DOHH2 (cell line): ENCODE measurements around the gene TRPM3.

Experiments
- H3F3A ChIP-seq: fragments of 200-600 bp; sonication (generic), shearing (Covaris generic); 2 replicates; pipeline ENCODE4 v1.6.0; 2016; ENCODE audit warnings: antibody characterized with exemption, mild to moderate bottlenecking; ENCODE audit not compliant: control insufficient read depth, insufficient read depth
- H3K27ac ChIP-seq: fragments of 200-600 bp; sonication (generic); 2 replicates; pipeline ENCODE4 v1.5.1; 2014; ENCODE audit warnings: low read depth, mild to moderate bottlenecking, low read length, moderate library complexity
- H3K27me3 ChIP-seq: fragments of 200-600 bp; sonication (generic); 2 replicates; pipeline ENCODE4 v1.6.1; 2014; ENCODE audit warnings: mild to moderate bottlenecking, low read length, mixed read lengths; ENCODE audit not compliant: control insufficient read depth
- H3K36me3 ChIP-seq: fragments of 200-600 bp; sonication (generic); 2 replicates; pipeline ENCODE4 v1.6.1; 2014; ENCODE audit warnings: mild to moderate bottlenecking, low read length, moderate library complexity, mixed read lengths; ENCODE audit not compliant: control insufficient read depth
- H3K4me1 ChIP-seq: fragments of 200-600 bp; sonication (generic); 2 replicates; pipeline ENCODE4 v1.6.1; 2014; ENCODE audit warnings: mild to moderate bottlenecking, low read length, mixed read lengths; ENCODE audit not compliant: control insufficient read depth
- H3K4me2 ChIP-seq: fragments of 200-600 bp; sonication (generic); 2 replicates; pipeline ENCODE4 v1.6.0; 2014; ENCODE audit warnings: mild to moderate bottlenecking, low read length, moderate library complexity
- H3K4me3 ChIP-seq: fragments of 200-600 bp; sonication (generic); 2 replicates; pipeline ENCODE4 v1.5.1; 2014; ENCODE audit warnings: mild to moderate bottlenecking, low read length, mixed read lengths
- H3K79me2 ChIP-seq: fragments of 200-600 bp; sonication (generic); 2 replicates; pipeline ENCODE4 v1.6.1; 2014; ENCODE audit warnings: mild to moderate bottlenecking, low read length, mixed read lengths; ENCODE audit not compliant: control insufficient read depth
- H3K9me2 ChIP-seq: fragments of 200-600 bp; sonication (generic); replicated peaks from 2 replicates; pipeline ENCODE4 v1.6.1; 2014; ENCODE audit warnings: mild to moderate bottlenecking, low read length, mixed read lengths; ENCODE audit not compliant: control insufficient read depth
- H3K9me3 ChIP-seq: fragments of 200-600 bp; sonication (generic); 2 replicates; pipeline ENCODE4 v1.6.1; 2014; ENCODE audit warnings: antibody characterized with exemption, low read length, mixed read lengths; ENCODE audit not compliant: control insufficient read depth, insufficient read depth
- H4K20me1 ChIP-seq: fragments of 200-600 bp; sonication (generic); 2 replicates; pipeline ENCODE4 v1.6.0; 2014; ENCODE audit warnings: low read depth, mild to moderate bottlenecking, antibody characterized with exemption, low read length, moderate library complexity; ENCODE audit not compliant: control insufficient read depth, insufficient read depth
- EZH2phosphoT487 ChIP-seq: fragments of 200-600 bp; sonication (generic); IDR thresholded peaks from 2 replicates; pipeline ENCODE4 v1.6.1; 2017; ENCODE audit warnings: borderline replicate concordance, mild to moderate bottlenecking, antibody characterized with exemption, low read length, moderate library complexity, mixed read lengths
- TF ChIP-seq, protein P1 (sequence below): fragments of 200-600 bp; sonication (generic); IDR thresholded peaks from one replicate; pipeline ENCODE4 v1.5.1; 2014; ENCODE audit warnings: antibody characterized with exemption, mild to moderate bottlenecking, low read depth, low read length; ENCODE audit not compliant: poor library complexity, severe bottlenecking

The TRPM3 gene

GRCh38 chr9:70597886-70598285, 523.5 kb downstream of the TRPM3 start:
- 0 out of 2 replicates have a peak, but pooled peaks cover 5% of the 10 kb centered on the region for H3K27me3 ChIP-seq
- TF ChIP-seq, protein P1, sequence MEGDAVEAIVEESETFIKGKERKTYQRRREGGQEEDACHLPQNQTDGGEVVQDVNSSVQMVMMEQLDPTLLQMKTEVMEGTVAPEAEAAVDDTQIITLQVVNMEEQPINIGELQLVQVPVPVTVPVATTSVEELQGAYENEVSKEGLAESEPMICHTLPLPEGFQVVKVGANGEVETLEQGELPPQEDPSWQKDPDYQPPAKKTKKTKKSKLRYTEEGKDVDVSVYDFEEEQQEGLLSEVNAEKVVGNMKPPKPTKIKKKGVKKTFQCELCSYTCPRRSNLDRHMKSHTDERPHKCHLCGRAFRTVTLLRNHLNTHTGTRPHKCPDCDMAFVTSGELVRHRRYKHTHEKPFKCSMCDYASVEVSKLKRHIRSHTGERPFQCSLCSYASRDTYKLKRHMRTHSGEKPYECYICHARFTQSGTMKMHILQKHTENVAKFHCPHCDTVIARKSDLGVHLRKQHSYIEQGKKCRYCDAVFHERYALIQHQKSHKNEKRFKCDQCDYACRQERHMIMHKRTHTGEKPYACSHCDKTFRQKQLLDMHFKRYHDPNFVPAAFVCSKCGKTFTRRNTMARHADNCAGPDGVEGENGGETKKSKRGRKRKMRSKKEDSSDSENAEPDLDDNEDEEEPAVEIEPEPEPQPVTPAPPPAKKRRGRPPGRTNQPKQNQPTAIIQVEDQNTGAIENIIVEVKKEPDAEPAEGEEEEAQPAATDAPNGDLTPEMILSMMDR, result no peak
- TF ChIP-seq EZH2phosphoT487, result no peak
- H3K9me3 ChIP-seq, result no peaks in the 10 kb centered on the region
- no peak overlapping the region for H3K27ac ChIP-seq
- no peaks in the 10 kb centered on the region for H3K4me1 ChIP-seq
- no peaks in the 10 kb centered on the region for H3K36me3 ChIP-seq
- no peaks in the 10 kb centered on the region for H3K9me2 ChIP-seq
- no peaks in the 10 kb centered on the region for H3F3A ChIP-seq
- no peak overlapping the region for H3K4me2 ChIP-seq
- no peaks in the 10 kb centered on the region for H3K79me2 ChIP-seq
- H3K4me3 ChIP-seq, result no peak overlapping the region
- no peaks in the 10 kb centered on the region for H4K20me1 ChIP-seq

DNA sequence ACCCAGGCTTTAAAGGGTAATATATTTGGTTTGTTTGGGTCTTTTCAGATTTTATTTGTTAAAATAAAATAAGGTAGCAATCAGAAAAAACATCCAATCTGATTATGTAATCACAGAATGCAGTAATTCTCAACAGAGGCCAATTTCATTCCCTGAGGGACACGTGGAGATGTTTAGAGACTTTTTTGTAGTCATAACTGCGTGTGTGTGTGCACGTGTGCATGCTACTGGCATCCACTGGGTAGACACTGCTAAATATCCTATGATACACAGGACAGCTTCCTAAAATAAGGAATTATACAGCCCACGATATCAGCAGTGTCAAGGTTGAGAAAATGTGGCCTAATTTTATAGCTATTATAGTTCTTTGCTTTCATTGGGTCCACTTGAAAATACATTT, 526.2 kb downstream of the TRPM3 start:
- H3K27me3 ChIP-seq, result peaks cover 6% of the 10 kb centered on the region; the same call in 1 of the 2 replicates
- H3F3A ChIP-seq, result no peaks in the 10 kb centered on the region
- H3K4me3 ChIP-seq, result no peak overlapping the region
- no peaks in the 10 kb centered on the region for H3K9me3 ChIP-seq
- no peaks in the 10 kb centered on the region for H4K20me1 ChIP-seq
- H3K36me3 ChIP-seq, result no peaks in the 10 kb centered on the region
- H3K4me1 ChIP-seq, result no peaks in the 10 kb centered on the region
- H3K27ac ChIP-seq, result no peak overlapping the region
- TF ChIP-seq, protein P1, result no peak
- TF ChIP-seq EZH2phosphoT487, result no peak
- no peaks in the 10 kb centered on the region for H3K9me2 ChIP-seq
- no peaks in the 10 kb centered on the region for H3K79me2 ChIP-seq
- no peak overlapping the region for H3K4me2 ChIP-seq

- H3K79me2 ChIP-seq, result no peaks in the 10 kb centered on the region
- no peaks in the 10 kb centered on the region for H3F3A ChIP-seq
- no peak overlapping the region for H3K4me3 ChIP-seq
- no peak for TF ChIP-seq EZH2phosphoT487
- TF ChIP-seq, protein P1, result no peak
- H3K27ac ChIP-seq, result no peak overlapping the region
- H3K4me1 ChIP-seq, result no peaks in the 10 kb centered on the region
- no peaks in the 10 kb centered on the region for H3K9me2 ChIP-seq
- H3K9me3 ChIP-seq, result no peaks in the 10 kb centered on the region
- H3K27me3 ChIP-seq, result peaks cover 7% of the 10 kb centered on the region; the same call in 1 of the 2 replicates
- no peaks in the 10 kb centered on the region for H4K20me1 ChIP-seq
- H3K36me3 ChIP-seq, result no peaks in the 10 kb centered on the region
- no peak overlapping the region for H3K4me2 ChIP-seq
Measured at GRCh38 chr9:70594386-70594944, 527.0 kb downstream of the TRPM3 start.
